LNCaP clone FGC (cell line): ENCODE results near the gene CENPP.

Source experiments
- DNase-seq: peaks from one replicate; pipeline ENCODE4 v3.0.0-alpha.2; 2011; ENCODE audit warnings: low read depth
- H3K4me3 ChIP-seq: 2 replicates; pipeline ENCODE4 v1.5.1; 2011; ENCODE audit warnings: mild to moderate bottlenecking, low read depth, low read length, control low read depth
- CTCF ChIP-seq: IDR thresholded peaks from 2 replicates; pipeline ENCODE4 v1.5.1; 2012; ENCODE audit warnings: mild to moderate bottlenecking; ENCODE audit not compliant: control insufficient read depth, insufficient read depth; ENCODE audit errors: extremely low read depth

Gene CENPP

GRCh38 chr9:92385001-92385400, 59.2 kb downstream of the CENPP start:
- no peak overlapping the region for H3K4me3 ChIP-seq
- DNase-seq = no peak
- no peak for TF ChIP-seq CTCF

- no peak overlapping the region for H3K4me3 ChIP-seq
- no peak for TF ChIP-seq CTCF
- peak; percentile 65 for DNase-seq
Observed at GRCh38 chr9:92385477-92385876, 59.7 kb downstream of the CENPP start.

DNA sequence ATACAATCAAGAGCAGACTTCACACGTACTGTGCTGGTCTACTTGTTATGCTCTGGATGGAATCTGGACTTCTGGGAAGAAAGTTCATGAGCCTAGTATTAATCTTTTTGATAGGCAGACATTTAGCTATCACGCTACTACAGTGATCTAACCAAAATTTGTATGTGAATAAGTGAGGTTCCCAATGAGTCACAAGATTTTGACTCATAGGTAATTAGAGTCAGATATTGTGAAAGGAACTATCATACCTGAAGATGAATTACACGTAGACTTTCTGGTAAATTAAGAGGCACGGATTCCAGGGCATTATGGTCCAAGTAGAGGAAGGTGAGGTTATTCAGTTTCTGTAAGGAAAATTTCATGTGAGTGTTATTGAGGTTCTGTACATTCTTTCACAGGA, 60.2 kb downstream of the CENPP start:
- no peak for TF ChIP-seq CTCF
- no peak overlapping the region for H3K4me3 ChIP-seq
- no peak for DNase-seq

DNA sequence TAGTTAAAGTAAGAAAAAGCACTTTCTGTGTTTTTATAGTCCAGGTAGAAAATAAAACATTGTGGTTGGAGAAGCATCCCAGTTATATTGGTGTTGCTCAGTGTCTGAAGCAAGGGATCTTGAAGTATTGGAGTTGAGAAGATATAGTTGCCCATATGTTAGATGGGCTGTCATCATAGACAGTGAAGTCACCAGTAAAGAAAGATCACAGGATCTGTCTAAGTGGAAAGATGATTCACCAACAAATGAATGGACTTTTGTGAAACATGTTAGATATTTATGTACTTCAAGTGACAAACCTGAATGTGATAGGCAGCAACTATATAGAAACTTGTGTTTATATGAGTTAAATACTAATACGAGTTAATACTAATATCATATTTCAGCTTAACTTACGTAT, 66.9 kb downstream of the CENPP start:
- no peak for DNase-seq
- no peak overlapping the region for H3K4me3 ChIP-seq

GRCh38 chr9:92393686-92394085, 67.9 kb downstream of the CENPP start:
- peak; percentile 50 for DNase-seq
- no peak for TF ChIP-seq CTCF
- H3K4me3 ChIP-seq = peak overlapping the region; percentile 21; the same call in 1 of the 2 replicates

More for the DNA sequence above, 66.9 kb downstream of the CENPP start:
- no peak for TF ChIP-seq CTCF

- no peak for DNase-seq
- no peak overlapping the region for H3K4me3 ChIP-seq
- TF ChIP-seq CTCF = no peak
Observed at GRCh38 chr9:92395617-92396016, 69.9 kb downstream of the CENPP start.

DNA sequence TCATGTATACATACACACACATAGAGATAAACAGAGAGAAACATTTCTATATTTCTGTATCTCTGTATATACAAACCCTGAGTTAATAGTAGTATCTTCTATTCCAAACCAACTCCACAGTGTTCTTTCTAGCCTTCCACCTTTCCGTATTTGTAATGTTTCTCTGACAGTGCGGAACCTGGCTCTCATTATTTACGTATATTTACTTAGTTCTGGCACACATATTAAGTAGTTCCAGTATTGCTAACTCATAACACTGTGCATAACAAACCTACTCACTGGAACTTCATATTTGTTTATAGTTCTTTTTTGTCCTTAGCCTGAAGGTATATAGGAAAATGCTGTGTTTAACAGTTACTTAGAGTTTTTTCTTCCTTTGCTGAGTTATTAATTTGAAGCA, 72.1 kb downstream of the CENPP start:
- TF ChIP-seq CTCF = no peak
- DNase-seq = peak; percentile 59

More for the DNA sequence above, 72.1 kb downstream of the CENPP start:
- H3K4me3 ChIP-seq = no peak overlapping the region
